ENCODE data around the gene CCDC184. TPM values are rescaled to one million over a fixed set of nuclear protein-coding genes. Genes with fewer than 3 reads are reported as not detected.

Gene CCDC184
- polyA plus RNA-seq, 1 of the 3 experiments (the other 2 are of a cell fraction) = 5.8 TPM

DNA sequence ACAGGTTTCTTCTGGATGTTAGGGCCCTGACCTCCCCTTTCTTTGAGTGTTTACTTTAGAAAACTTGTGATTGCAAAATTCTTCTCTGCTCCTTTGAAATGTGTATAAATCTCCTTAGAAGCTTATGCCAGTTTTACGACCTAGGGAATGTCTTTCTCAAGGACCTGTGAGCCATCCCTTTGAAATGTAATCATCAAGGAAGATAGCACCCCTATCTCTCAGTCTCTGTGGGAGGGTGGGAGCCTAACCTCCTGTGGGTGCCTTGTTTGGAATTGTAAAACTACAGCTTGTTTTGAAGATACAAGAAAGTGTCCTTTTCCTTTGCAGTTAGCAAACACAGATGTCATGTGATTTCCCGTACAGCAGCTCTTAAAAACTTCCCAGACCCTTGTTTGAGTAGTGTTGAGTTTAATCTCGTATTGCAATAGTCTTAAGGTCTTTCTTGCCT is 16.4 kb downstream of the CCDC184 start:
- Histone ChIP-seq H3K79me2 (ENCODE audit: insufficient read depth) (no peaks in the 10 kb centered on the region), H2AFZ (ENCODE audit: low read depth) (no peak overlapping the region; the same call in 1 of the 2 replicates), H3F3A (replicated peaks; ENCODE audit: insufficient read depth) (peaks cover 11% of the 10 kb centered on the region), H3K4me2 (no peak overlapping the region), H3K9me2 (no peaks in the 10 kb centered on the region), H3K27me3 (ENCODE audit: insufficient read depth) (no peaks in the 10 kb centered on the region), H3K9me3 (no peaks in the 10 kb centered on the region), H3K4me1 (ENCODE audit: control insufficient read depth in 1 of 2, insufficient read depth in 2 of 2, low read depth in 1 of 2, low read length in 1 of 2) (peaks cover 0 to 9% of the 10 kb centered on the region in 2 experiments; a peak in 3 of 4 replicates), H3K9ac (no peak overlapping the region), H3K4me3 (ENCODE audit: low read depth in 2 of 2, low read length in 1 of 2) (no peak overlapping the region), H3K27ac (ENCODE audit: low read depth in 2 of 2, low read length in 1 of 2) (no peak overlapping the region), H3K36me3 (replicated peaks in 1 of 2; ENCODE audit: control insufficient read depth in 1 of 2, insufficient read depth in 2 of 2, low read length in 1 of 2) (no peaks in the 10 kb centered on the region), H4K20me1 (ENCODE audit: insufficient read depth) (no peaks in the 10 kb centered on the region)
- POLR2A ChIA-PET = interaction anchor here (1.5 kb wide), 1 partner anchor 17 kb away, joined by 3 read pairs; the partner anchor contains the start of gene CCDC184
- WGBS (ENCODE audit: low lambda C conversion rate) = 86% methylated on average over 3 of the region's 3 CpGs
- TF ChIP-seq, protein P1, sequence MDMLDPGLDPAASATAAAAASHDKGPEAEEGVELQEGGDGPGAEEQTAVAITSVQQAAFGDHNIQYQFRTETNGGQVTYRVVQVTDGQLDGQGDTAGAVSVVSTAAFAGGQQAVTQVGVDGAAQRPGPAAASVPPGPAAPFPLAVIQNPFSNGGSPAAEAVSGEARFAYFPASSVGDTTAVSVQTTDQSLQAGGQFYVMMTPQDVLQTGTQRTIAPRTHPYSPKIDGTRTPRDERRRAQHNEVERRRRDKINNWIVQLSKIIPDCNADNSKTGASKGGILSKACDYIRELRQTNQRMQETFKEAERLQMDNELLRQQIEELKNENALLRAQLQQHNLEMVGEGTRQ (IDR thresholded peaks at IDR 0.05; ENCODE audit: borderline replicate concordance, low read depth, low read length) = no peak
- TF ChIP-seq EZH2phosphoT487 (IDR thresholded peaks at IDR 0.05; ENCODE audit: borderline replicate concordance, low read depth) = no peak
- no peak for TF ChIP-seq POLR2AphosphoS5 (IDR thresholded peaks at IDR 0.05; ENCODE audit: low read depth, low read length)
- no peak for TF ChIP-seq ELF1 (IDR thresholded peaks at IDR 0.05)
- TF ChIP-seq SIN3A (IDR thresholded peaks at IDR 0.05; ENCODE audit: borderline replicate concordance, low read depth, low read length) = no peak
- no peak for TF ChIP-seq MEF2A (IDR thresholded peaks at IDR 0.05; ENCODE audit: borderline replicate concordance, low read depth)
- no peak for TF ChIP-seq MXI1 (IDR thresholded peaks at IDR 0.05; ENCODE audit: low read depth, low read length)
- TF ChIP-seq FOSL2 (IDR thresholded peaks at IDR 0.05; ENCODE audit: borderline replicate concordance, low read depth) = no peak
- no peak for TF ChIP-seq RFX5 (IDR thresholded peaks at IDR 0.05; ENCODE audit: low read length)
- TF ChIP-seq FOXM1 (IDR thresholded peaks at IDR 0.05; ENCODE audit: low read depth) = no peak
- no peak for TF ChIP-seq SMC3 (IDR thresholded peaks at IDR 0.05; ENCODE audit: low read depth, low read length)
- no peak for TF ChIP-seq GABPA (IDR thresholded peaks at IDR 0.05; ENCODE audit: low read depth)
- TF ChIP-seq TCF12 (IDR thresholded peaks at IDR 0.05) = no peak
- no peak for TF ChIP-seq RAD21 (IDR thresholded peaks at IDR 0.05; ENCODE audit: low read length)
- no peak for TF ChIP-seq CHD2 (IDR thresholded peaks at IDR 0.05; ENCODE audit: low read length, partially characterized antibody)
- TF ChIP-seq JUND (IDR thresholded peaks at IDR 0.05) = no peak
- no peak for TF ChIP-seq NFIC (IDR thresholded peaks at IDR 0.05; ENCODE audit: borderline replicate concordance)
- TF ChIP-seq, protein P2, sequence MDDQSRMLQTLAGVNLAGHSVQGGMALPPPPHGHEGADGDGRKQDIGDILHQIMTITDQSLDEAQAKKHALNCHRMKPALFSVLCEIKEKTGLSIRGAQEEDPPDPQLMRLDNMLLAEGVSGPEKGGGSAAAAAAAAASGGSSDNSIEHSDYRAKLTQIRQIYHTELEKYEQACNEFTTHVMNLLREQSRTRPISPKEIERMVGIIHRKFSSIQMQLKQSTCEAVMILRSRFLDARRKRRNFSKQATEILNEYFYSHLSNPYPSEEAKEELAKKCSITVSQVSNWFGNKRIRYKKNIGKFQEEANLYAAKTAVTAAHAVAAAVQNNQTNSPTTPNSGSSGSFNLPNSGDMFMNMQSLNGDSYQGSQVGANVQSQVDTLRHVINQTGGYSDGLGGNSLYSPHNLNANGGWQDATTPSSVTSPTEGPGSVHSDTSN (IDR thresholded peaks at IDR 0.05) = no peak
- TF ChIP-seq RXRA (IDR thresholded peaks at IDR 0.05; ENCODE audit: borderline replicate concordance, low read depth) = no peak
- DNase-seq = no peak
- CTCF ChIA-PET = interaction anchor here (0.5 to 6.4 kb wide), 6 partner anchors 13 to 788 kb away, joined by 3 to 90 read pairs (median 4); partner anchors contain the start of gene CCDC184

DNA sequence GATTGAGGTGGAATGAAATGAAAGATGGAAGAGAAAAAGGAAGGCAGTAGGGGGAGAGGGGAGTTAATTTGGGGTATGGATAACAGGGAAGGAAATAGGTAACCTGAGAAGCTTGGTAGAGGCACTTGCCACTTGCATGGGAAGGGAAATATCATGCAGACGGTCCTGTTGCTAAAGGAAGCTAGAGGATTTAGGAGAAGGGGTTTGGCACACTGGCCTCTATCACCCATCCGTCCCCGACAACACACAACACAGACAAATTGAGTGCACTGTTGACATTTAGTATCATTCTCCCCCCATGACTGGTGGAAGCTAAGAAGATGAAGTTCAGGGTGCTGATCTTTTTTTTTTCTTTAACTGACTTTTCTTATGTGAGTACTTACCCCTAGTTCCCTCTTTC is 17.6 kb downstream of the CCDC184 start:
- Histone ChIP-seq H2AFZ (ENCODE audit: low read depth) (no peak overlapping the region), H3K36me3 (replicated peaks in 1 of 2; ENCODE audit: control insufficient read depth in 1 of 2, insufficient read depth in 2 of 2, low read length in 1 of 2) (no peaks in the 10 kb centered on the region), H3K9me2 (no peaks in the 10 kb centered on the region), H3K9ac (no peak overlapping the region), H3K27me3 (ENCODE audit: insufficient read depth) (no peaks in the 10 kb centered on the region), H3K4me1 (ENCODE audit: control insufficient read depth in 1 of 2, insufficient read depth in 2 of 2, low read depth in 1 of 2, low read length in 1 of 2) (peaks cover 0 to 9% of the 10 kb centered on the region in 2 experiments; a peak in 2 of 4 replicates), H3K4me2 (no peak overlapping the region), H3K4me3 (ENCODE audit: low read depth in 2 of 2, low read length in 1 of 2) (no peak overlapping the region), H4K20me1 (ENCODE audit: insufficient read depth) (no peaks in the 10 kb centered on the region), H3K9me3 (no peaks in the 10 kb centered on the region), H3K79me2 (ENCODE audit: insufficient read depth) (no peaks in the 10 kb centered on the region), H3F3A (replicated peaks; ENCODE audit: insufficient read depth) (peaks cover 4% of the 10 kb centered on the region), H3K27ac (ENCODE audit: low read depth in 2 of 2, low read length in 1 of 2) (no peak overlapping the region)
- DNase-seq = no peak
- ChIA-PET CTCF (interaction anchor here (0.6 to 6.4 kb wide), 3 partner anchors 15 to 787 kb away, joined by 3 to 90 read pairs (median 4); partner anchors contain the start of gene CCDC184), POLR2A (no interaction called here)
- WGBS (ENCODE audit: low lambda C conversion rate) = 90% methylated on average over 3 of the region's 3 CpGs
- no peak for TF ChIP-seq MXI1 (IDR thresholded peaks at IDR 0.05; ENCODE audit: low read depth, low read length)
- TF ChIP-seq FOSL2 (IDR thresholded peaks at IDR 0.05; ENCODE audit: borderline replicate concordance, low read depth) = no peak
- TF ChIP-seq GABPA (IDR thresholded peaks at IDR 0.05; ENCODE audit: low read depth) = no peak
- TF ChIP-seq FOXM1 (IDR thresholded peaks at IDR 0.05; ENCODE audit: low read depth) = no peak
- TF ChIP-seq MEF2A (IDR thresholded peaks at IDR 0.05; ENCODE audit: borderline replicate concordance, low read depth) = no peak
- no peak for TF ChIP-seq RCOR1 (IDR thresholded peaks at IDR 0.05; ENCODE audit: low read length)
- TF ChIP-seq, protein P3, sequence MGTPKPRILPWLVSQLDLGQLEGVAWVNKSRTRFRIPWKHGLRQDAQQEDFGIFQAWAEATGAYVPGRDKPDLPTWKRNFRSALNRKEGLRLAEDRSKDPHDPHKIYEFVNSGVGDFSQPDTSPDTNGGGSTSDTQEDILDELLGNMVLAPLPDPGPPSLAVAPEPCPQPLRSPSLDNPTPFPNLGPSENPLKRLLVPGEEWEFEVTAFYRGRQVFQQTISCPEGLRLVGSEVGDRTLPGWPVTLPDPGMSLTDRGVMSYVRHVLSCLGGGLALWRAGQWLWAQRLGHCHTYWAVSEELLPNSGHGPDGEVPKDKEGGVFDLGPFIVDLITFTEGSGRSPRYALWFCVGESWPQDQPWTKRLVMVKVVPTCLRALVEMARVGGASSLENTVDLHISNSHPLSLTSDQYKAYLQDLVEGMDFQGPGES (IDR thresholded peaks at IDR 0.05; ENCODE audit: low read depth, low read length) = no peak

Data from SK-N-SH (cell line).